ENCODE measurements around the gene TRIOBP. TPM values are rescaled to one million over a fixed set of nuclear protein-coding genes. Genes with fewer than 3 reads are reported as not detected.

Gene TRIOBP
- total and polyA plus RNA-seq, 2 of the 13 experiments (the other 11 are each of a cell fraction or from before 2014, with no cell fraction given), result 6.1 to 15.4 TPM

DNA sequence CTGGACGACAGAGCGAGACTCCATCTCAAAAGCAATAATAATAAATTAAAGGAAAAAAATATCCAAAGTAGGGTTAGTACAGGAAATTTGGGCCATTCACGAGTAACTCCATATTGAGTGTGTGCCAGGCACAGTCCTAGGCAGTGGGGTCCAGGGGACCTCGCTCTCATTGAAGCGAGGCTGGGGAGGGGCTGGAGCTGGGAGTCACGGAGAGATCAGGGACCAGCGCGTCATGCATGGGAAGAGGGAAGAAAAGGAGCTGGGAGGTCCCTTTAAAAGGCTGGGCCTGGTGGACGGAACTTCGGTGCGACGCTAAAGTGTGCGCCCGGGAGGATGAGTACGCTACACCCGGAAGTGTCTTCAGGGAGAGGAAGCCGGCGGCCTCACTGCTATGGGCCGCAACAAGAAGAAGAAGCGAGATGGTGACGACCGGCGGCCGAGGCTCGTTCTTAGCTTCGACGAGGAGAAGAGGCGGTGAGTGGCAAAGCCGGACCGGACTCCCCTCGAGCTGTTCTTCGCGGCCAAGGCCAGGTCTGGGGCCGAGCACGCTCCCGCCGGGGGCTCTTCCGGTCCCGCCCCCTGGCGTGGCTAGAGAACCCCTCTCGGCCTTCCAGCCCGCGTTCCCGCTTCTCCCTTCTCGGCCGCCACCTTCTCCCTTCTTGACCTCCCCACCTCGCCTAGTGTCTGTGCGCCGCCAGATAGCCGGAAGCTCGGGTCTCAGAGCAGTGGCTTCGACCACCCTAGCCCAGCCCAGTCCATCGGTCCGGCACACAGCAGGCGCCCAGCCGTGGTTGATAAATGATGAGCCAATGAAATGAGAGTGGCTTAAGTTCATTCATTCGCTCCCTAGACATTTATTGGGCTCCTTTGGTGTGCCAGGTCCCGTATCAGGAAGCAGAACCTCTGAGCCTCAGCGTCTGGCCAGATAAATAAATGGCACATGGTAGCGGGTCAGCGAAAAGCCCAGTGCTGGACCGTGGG, 10.6 kb upstream of the TRIOBP start, which contains the start of gene NOL12 (continued):
- TF ChIP-seq, protein P1, sequence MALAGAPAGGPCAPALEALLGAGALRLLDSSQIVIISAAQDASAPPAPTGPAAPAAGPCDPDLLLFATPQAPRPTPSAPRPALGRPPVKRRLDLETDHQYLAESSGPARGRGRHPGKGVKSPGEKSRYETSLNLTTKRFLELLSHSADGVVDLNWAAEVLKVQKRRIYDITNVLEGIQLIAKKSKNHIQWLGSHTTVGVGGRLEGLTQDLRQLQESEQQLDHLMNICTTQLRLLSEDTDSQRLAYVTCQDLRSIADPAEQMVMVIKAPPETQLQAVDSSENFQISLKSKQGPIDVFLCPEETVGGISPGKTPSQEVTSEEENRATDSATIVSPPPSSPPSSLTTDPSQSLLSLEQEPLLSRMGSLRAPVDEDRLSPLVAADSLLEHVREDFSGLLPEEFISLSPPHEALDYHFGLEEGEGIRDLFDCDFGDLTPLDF (CRISPR knock-in tag; IDR thresholded peaks at IDR 0.05), result no peak
- TF ChIP-seq SAFB2 (CRISPR knock-in tag; IDR thresholded peaks at IDR 0.05; ENCODE audit: borderline replicate concordance, low read depth) (peak; percentile 58; the same call in 1 of the 2 replicates), ZNF292 (CRISPR knock-in tag; IDR thresholded peaks at IDR 0.05; ENCODE audit: borderline replicate concordance, low read depth) (no peak), ZMYM4 (CRISPR knock-in tag; IDR thresholded peaks at IDR 0.05) (peak; percentile 62), NR2F2 (IDR thresholded peaks at IDR 0.05; ENCODE audit: borderline replicate concordance, low read depth) (no peak; the same call in 1 of the 2 replicates), ZNF263 (CRISPR knock-in tag; IDR thresholded peaks at IDR 0.05) (0 out of 2 replicates have a peak, but pooled peaks have one; percentile 48), ZNF234 (CRISPR knock-in tag; conservative IDR thresholded peaks at IDR 0.05) (no peak), ZMYM2 (CRISPR knock-in tag; IDR thresholded peaks at IDR 0.05) (no peak), ZNF782 (CRISPR knock-in tag; IDR thresholded peaks at IDR 0.05; ENCODE audit: borderline replicate concordance) (peak; percentile 58; the same call in 1 of the 2 replicates), HNRNPH1 (optimal IDR thresholded peaks at IDR 0.05; ENCODE audit: low read depth, low read length) (no peak), RORA (CRISPR knock-in tag; IDR thresholded peaks at IDR 0.05) (no peak), TRIM24 (CRISPR knock-in tag; IDR thresholded peaks at IDR 0.05) (no peak), HOXA3 (CRISPR knock-in tag; IDR thresholded peaks at IDR 0.05) (peak; percentile 89), KDM3A (CRISPR knock-in tag; IDR thresholded peaks at IDR 0.05; ENCODE audit: low read depth) (peak; percentile 83; the same call in 1 of the 2 replicates), KAT7 (CRISPR knock-in tag; IDR thresholded peaks at IDR 0.05; ENCODE audit: borderline replicate concordance) (peak; percentile 46; the same call in 1 of the 2 replicates), ZZZ3 (CRISPR knock-in tag; IDR thresholded peaks at IDR 0.05; ENCODE audit: borderline replicate concordance) (no peak; the same call in 1 of the 2 replicates), MTA3 (CRISPR knock-in tag; IDR thresholded peaks at IDR 0.05) (no peak)
- TF ChIP-seq, protein P2, sequence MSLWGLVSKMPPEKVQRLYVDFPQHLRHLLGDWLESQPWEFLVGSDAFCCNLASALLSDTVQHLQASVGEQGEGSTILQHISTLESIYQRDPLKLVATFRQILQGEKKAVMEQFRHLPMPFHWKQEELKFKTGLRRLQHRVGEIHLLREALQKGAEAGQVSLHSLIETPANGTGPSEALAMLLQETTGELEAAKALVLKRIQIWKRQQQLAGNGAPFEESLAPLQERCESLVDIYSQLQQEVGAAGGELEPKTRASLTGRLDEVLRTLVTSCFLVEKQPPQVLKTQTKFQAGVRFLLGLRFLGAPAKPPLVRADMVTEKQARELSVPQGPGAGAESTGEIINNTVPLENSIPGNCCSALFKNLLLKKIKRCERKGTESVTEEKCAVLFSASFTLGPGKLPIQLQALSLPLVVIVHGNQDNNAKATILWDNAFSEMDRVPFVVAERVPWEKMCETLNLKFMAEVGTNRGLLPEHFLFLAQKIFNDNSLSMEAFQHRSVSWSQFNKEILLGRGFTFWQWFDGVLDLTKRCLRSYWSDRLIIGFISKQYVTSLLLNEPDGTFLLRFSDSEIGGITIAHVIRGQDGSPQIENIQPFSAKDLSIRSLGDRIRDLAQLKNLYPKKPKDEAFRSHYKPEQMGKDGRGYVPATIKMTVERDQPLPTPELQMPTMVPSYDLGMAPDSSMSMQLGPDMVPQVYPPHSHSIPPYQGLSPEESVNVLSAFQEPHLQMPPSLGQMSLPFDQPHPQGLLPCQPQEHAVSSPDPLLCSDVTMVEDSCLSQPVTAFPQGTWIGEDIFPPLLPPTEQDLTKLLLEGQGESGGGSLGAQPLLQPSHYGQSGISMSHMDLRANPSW (CRISPR knock-in tag; IDR thresholded peaks at IDR 0.05; ENCODE audit: borderline replicate concordance), result no peak
- TF ChIP-seq, protein P3, sequence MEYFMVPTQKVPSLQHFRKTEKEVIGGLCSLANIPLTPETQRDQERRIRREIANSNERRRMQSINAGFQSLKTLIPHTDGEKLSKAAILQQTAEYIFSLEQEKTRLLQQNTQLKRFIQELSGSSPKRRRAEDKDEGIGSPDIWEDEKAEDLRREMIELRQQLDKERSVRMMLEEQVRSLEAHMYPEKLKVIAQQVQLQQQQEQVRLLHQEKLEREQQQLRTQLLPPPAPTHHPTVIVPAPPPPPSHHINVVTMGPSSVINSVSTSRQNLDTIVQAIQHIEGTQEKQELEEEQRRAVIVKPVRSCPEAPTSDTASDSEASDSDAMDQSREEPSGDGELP (IDR thresholded peaks at IDR 0.05; ENCODE audit: borderline replicate concordance, low read depth), result no peak
- TF ChIP-seq, protein P4, sequence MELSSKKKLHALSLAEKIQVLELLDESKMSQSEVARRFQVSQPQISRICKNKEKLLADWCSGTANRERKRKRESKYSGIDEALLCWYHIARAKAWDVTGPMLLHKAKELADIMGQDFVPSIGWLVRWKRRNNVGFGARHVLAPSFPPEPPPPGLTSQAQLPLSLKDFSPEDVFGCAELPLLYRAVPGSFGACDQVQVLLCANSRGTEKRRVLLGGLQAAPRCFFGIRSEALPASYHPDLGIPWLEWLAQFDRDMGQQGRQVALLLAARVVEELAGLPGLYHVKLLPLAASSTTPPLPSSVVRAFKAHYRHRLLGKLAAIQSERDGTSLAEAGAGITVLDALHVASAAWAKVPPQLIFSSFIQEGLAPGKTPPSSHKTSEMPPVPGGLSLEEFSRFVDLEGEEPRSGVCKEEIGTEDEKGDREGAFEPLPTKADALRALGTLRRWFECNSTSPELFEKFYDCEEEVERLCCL (CRISPR knock-in tag; IDR thresholded peaks at IDR 0.05; ENCODE audit: borderline replicate concordance), result no peak
- TF ChIP-seq, protein P5, sequence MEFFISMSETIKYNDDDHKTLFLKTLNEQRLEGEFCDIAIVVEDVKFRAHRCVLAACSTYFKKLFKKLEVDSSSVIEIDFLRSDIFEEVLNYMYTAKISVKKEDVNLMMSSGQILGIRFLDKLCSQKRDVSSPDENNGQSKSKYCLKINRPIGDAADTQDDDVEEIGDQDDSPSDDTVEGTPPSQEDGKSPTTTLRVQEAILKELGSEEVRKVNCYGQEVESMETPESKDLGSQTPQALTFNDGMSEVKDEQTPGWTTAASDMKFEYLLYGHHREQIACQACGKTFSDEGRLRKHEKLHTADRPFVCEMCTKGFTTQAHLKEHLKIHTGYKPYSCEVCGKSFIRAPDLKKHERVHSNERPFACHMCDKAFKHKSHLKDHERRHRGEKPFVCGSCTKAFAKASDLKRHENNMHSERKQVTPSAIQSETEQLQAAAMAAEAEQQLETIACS (CRISPR knock-in tag; IDR thresholded peaks at IDR 0.05), result peak; percentile 74
